Measurements from ENCODE around the gene DALRD3. TPM values are rescaled to one million over a fixed set of nuclear protein-coding genes. Genes with fewer than 3 reads are reported as not detected.

Gene DALRD3, protein sequence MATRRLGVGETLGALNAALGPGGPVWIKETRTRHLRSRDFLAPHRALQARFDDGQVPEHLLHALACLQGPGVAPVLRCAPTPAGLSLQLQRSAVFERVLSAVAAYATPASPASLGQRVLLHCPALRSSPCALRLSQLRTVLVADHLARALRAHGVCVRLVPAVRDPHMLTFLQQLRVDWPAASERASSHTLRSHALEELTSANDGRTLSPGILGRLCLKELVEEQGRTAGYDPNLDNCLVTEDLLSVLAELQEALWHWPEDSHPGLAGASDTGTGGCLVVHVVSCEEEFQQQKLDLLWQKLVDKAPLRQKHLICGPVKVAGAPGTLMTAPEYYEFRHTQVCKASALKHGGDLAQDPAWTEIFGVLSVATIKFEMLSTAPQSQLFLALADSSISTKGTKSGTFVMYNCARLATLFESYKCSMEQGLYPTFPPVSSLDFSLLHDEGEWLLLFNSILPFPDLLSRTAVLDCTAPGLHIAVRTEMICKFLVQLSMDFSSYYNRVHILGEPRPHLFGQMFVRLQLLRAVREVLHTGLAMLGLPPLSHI
- polyA plus RNA-seq (ENCODE audit: insufficient read length in 3 of 3) = 10 to 100 TPM; 73.0 to 79.2 (median 77.4) TPM
- long read RNA-seq, donor 1, transcript DALRD3-202 (12 exons, 1,739 nt) = major isoform, 9 of 318 reads
- long read RNA-seq, donor 1, partial matches to known transcripts = 309 of 318 reads
- long read RNA-seq, donor 1, other reads (novel, unspliced or antisense) = 0 of 318 reads
- long read RNA-seq, donor 2, partial matches to known transcripts = 67 of 259 reads
- long read RNA-seq, donor 2, other reads (novel, unspliced or antisense) = 186 of 259 reads
- long read RNA-seq, donor 3, partial matches to known transcripts = 155 of 178 reads
- long read RNA-seq, donor 3, other reads (novel, unspliced or antisense) = 20 of 178 reads
- long read RNA-seq, donor 4, transcript DALRD3-202 (12 exons, 1,739 nt) = major isoform, 9 of 286 reads
- long read RNA-seq, donor 4, partial matches to known transcripts = 244 of 286 reads
- long read RNA-seq, donor 4, other reads (novel, unspliced or antisense) = 33 of 286 reads
- long read RNA-seq, donor 5, partial matches to known transcripts = 35 of 141 reads
- long read RNA-seq, donor 5, other reads (novel, unspliced or antisense) = 100 of 141 reads
- long read RNA-seq, donor 6, transcript DALRD3-202 (12 exons, 1,739 nt) = major isoform, 5 of 22 reads
- long read RNA-seq, donor 6, partial matches to known transcripts = 13 of 22 reads
- long read RNA-seq, donor 6, other reads (novel, unspliced or antisense) = 0 of 22 reads
- long read RNA-seq, donor 7, transcript DALRD3-202 (12 exons, 1,739 nt) = major isoform, 9 of 9 reads
- long read RNA-seq, donor 7, partial matches to known transcripts = 0 of 9 reads
- long read RNA-seq, donor 7, other reads (novel, unspliced or antisense) = 0 of 9 reads
- long read RNA-seq, donor 8, partial matches to known transcripts = 0 of 1 reads
- long read RNA-seq, donor 8, other reads (novel, unspliced or antisense) = 0 of 1 reads
- long read RNA-seq, donor 9, transcript DALRD3-202 (12 exons, 1,739 nt) = major isoform, 6 of 532 reads
- long read RNA-seq, donor 9, partial matches to known transcripts = 491 of 532 reads
- long read RNA-seq, donor 9, other reads (novel, unspliced or antisense) = 33 of 532 reads
- long read RNA-seq, donor 10, transcript DALRD3-202 (12 exons, 1,739 nt) = major isoform, 6 of 245 reads
- long read RNA-seq, donor 10, partial matches to known transcripts = 67 of 245 reads
- long read RNA-seq, donor 10, other reads (novel, unspliced or antisense) = 170 of 245 reads
- long read RNA-seq, donor 11, transcript DALRD3-202 (12 exons, 1,739 nt) = major isoform, 8 of 9 reads
- long read RNA-seq, donor 11, partial matches to known transcripts = 0 of 9 reads
- long read RNA-seq, donor 11, other reads (novel, unspliced or antisense) = 0 of 9 reads
- long read RNA-seq, donor 12, transcript DALRD3-202 (12 exons, 1,739 nt) = major isoform, 13 of 296 reads
- long read RNA-seq, donor 12, partial matches to known transcripts = 282 of 296 reads
- long read RNA-seq, donor 12, other reads (novel, unspliced or antisense) = 0 of 296 reads
- long read RNA-seq, donor 13, partial matches to known transcripts = 406 of 430 reads
- long read RNA-seq, donor 13, other reads (novel, unspliced or antisense) = 20 of 430 reads
- long read RNA-seq, donor 14 = 0 reads
- long read RNA-seq, donor 15, partial matches to known transcripts = 0 of 5 reads
- long read RNA-seq, donor 15, other reads (novel, unspliced or antisense) = 0 of 5 reads
- long read RNA-seq, donor 16, transcript DALRD3-202 (12 exons, 1,739 nt) = major isoform, 6 of 260 reads
- long read RNA-seq, donor 16, partial matches to known transcripts = 216 of 260 reads
- long read RNA-seq, donor 16, other reads (novel, unspliced or antisense) = 35 of 260 reads

DNA sequence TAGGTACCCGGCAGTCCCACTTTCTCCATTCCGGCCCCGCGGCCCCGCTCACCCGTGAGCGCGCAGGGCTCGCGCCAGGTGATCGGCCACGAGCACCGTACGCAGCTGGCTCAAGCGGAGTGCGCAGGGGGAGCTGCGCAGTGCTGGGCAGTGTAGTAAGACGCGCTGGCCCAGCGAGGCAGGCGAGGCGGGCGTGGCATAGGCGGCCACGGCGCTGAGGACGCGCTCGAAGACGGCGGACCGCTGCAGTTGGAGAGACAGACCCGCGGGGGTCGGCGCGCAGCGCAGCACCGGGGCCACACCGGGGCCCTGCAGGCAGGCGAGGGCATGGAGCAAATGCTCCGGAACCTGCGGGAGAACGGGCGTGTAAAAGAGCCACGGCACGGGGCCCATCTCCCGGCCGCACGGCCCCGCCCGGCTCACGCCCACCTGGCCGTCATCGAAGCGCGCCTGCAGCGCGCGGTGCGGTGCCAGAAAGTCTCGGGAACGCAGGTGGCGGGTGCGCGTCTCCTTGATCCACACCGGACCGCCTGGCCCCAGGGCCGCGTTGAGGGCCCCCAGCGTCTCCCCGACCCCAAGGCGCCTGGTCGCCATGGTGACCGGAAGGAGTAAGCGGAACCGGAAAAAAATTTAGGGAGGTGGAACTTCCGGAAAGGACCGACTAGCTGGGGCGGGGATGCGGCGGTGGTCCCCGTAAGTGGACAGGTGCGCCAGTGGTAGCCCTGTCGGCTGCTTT is at the start of gene DALRD3:
TSS of gene DALRD3 (minus strand) at position 610 of the 736 bp plus-strand sequence. CDS start at position 594, 16 bp downstream.
- peak; percentile 75 for DNase-seq

DNA sequence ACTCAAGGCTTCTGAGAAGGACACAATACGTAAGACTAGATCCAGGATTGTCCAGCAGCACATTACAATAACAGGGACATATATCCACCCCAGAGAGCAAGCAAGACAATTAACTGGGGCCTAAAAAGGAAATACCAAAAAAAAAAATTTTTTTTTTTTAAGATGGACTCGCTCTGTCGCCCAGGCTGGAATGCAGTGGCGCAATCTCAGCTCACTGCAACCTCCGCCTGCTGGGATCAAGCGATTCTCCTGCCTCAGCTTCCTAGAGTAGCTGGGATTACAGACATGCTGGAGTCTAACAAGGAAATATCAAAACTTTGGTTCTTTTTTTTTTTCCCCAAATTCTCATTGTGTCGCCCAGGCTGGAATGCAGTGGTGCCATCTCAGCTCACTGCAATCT is 39.6 kb upstream of the DALRD3 start:
- no peak for DNase-seq

DNA sequence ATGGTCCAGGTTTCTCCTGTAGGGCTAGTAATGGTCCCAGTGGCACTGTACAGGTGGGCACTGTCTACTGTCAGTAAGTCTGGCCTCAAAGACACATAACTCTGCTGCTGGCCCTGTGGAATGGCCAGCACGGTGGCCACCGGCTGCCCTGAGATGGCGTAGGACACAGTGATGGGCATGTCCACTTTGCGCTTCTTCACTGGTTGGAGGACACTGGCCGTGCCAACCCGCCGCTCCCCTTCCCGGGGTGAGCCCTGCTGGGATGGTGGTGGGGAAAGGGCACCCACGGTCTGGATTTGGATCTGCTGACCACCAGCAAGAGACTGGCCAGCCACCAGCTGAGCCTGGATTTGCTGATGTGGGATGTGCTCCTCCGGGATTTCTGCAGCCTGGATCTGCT is 38.9 kb upstream of the DALRD3 start:
- no peak for DNase-seq

DNA sequence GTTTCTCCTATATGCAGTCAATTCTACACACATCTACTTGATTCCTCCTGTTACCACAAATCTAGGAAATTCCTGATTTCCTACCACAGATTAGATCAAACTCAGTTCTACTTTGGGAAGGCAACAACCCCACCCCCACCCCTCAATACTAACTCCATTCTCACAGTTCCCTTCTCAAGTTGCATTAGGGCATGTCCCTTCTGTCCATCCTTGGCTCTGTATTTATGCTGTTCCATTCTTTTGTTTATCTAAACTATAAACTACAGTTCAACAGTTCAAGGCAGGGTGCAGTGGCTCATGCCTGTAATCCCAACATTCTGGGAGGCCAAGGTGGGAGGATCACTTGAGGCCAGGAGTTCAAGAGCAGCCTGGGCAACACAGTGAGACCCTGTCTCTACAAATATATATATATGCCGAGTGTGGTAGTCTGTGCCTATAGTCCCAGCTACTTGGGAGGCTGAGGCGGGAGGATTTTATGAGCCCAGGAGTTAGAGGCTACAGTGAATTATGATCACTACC is 36.0 kb upstream of the DALRD3 start:
- DNase-seq = no peak

DNA sequence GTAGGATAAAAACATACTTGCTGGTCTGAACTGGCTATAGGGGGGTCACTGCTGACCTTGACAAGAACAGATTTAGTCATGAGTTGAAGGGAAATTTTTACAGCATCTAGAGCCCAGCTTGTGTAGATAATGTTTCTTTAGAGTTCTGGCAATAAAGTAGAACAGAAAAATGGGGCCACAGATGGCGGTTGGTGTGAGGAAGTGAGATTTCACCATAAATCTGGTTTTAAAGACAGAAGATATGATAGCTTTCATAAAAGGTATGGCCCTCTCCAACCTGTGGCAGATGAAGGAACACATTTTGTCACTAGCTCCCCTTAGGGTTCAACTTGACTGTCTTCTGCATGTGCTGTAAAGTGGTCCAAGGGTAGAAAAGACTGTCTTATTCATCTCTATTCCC is 35.2 kb upstream of the DALRD3 start:
- DNase-seq = no peak

DNA sequence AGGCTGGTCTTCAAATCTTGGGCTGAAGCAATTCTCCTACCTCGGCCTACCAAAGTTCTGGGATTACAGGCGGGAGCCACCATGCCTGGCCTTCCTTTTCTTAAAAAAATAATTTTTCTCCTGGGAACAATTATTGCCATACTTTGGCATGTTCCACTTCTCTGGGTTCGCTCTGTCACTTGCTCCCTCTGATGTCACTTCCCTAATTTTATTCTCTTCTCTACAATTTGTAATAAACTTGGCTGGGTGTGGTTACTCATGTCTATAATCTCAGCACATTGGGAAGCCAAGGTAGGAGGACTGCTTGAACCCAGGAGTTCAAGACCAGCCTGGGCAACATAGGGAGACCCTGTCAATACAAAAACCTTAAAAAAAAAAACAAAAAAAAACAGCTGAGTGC is 16.9 kb upstream of the DALRD3 start:
- no peak for DNase-seq

DNA sequence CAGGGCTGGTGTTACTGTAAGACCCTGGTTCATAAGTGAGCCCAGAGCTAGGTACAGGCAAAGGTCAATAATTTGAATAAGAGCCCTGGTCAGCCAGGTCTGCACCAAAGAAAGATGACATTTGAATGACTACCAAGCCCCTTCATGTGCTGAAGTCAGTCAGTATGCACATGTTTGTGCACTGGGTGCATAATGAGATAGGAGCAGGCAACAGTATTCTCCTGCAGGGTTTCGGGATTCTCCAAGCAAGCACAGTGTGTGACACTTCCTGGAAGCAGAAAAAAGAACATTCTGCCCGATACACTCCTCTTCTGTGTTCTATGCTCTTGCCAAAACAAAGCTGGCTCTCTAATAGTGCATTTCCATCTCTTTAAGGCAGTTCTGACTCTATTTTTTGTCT is 16.3 kb upstream of the DALRD3 start:
- no peak for DNase-seq

DNA sequence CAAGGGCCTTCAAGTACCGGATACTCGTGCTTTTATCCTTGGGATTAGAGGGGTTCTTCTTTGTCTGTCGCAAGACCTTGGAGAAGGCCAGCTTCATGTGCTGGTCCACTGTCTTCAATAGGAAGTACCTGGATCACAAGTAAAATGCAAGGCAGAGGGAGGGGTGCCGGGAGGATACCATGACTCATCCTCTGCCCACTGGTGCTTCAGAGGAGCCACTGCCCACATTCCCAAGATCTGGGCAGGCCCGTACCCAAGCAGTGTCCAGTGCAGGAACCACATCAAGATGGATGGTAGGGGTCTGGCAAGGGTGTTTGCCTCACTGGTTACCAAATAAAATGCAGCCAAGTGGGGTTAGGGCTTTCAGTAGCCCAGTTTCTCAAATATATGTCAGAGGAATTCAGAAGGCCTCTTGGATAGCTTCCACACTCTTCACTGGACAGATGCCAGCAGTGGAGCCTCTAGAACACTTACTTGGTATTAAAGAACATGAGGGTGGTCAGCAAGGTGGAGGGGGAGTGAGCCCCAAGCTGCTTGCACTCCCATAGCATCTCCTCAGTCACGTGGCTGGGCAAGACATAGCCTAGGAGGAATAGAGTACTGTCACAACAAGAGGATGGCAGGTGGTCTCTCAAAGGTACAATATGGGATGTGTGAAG is 14.4 kb upstream of the DALRD3 start:
- no peak for DNase-seq

DNA sequence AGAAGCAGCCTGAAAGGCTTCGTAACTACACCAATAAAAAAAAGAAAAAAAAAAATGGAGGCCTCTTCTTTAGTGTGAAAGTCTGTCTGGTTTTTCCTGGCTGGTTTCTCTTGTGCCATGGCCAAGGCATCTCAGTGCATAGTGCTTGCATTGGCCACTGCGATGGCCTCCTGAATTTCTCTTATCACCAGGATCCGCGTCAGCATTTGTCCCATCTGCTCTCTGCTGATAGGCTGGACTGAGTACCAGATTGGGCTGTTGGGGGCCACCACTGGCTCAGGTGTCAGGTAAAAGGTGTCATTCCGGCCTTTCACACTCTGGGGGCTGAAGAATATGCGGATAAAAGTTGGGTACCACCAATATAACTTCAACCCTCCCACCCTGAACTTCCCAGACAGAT is 11.9 kb upstream of the DALRD3 start:
- DNase-seq = no peak

DNA sequence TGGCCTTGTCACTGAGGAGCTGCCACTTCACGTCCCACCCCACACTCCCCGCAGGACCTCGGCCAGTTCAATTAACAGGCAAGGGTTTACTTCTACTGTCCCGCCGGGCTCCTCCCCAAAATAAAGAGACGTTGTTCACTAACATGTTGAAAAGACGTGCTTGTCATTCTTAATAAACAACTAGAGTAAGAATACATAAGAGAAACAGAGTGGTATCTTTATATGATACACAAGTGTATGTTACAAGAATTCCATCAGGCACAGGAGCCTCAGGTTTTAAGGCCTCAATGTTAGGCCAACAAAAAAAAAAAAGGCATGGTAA is 11.1 kb upstream of the DALRD3 start:
- no peak for DNase-seq

DNA sequence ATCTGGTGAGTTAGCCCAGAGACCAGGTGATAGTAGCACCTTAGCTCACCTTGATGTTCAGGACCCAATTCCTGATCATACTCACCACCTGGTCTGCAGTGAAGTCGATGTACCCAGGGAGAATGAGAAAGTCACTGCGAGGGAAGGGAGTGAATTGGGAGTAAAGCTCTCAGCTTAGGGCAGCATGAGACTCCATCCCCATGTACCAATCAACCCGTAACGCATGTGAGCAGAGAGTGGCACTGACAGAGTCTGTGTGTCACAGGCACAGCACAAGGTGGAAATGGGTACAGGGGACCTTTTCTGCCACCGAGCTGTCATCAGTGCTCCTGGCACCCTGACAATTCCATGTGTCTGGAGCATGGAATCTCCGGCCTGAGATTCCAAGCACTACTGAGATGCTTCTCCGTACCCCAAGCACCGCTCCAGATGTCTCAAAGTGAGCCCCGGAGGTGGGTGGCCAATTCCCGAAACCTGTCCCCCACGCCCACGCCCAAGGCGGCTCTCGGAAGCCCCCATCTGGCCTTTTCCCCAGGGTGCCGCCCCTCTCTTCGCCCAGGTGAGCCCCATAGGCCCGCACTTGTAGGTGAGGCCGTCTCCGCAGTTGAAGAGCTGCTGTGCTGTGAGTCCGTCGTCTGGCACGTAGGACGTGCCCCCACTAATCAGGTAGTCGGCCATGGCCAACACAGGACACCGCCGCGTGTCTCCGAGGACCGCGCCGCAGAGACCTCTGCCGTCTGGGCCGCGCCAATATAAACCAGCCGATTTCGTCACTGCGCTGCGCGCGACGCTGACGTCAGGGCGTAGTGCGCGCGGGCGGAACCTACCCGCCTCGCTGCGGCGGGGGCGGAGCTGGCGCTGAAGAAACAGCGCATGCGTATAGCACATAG is 10.5 kb upstream of the DALRD3 start, which contains the start of gene IMPDH2:
TSS of gene IMPDH2 (minus strand) at position 726 of the 890 bp plus-strand sequence. CDS start at position 678, 48 bp downstream.
- DNase-seq = peak; percentile 93

DNA sequence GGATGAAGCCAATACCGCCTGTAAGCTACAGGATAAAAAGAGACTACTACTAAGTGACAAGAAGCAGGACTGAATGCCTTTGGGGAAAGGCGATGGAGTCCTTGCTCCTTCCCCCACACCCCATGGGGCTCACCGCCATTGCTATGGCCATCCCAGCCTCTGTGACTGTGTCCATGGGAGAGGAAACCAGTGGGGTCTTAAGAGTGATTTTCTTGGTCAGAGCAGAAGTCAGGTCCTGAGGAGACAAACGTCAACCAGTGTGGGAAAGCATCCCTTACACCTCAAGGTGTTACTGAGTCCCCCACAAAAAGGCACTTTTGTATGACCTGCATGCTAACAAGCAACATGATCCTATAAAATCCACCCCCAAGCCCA is 9.9 kb upstream of the DALRD3 start:
- no peak for DNase-seq

DNA sequence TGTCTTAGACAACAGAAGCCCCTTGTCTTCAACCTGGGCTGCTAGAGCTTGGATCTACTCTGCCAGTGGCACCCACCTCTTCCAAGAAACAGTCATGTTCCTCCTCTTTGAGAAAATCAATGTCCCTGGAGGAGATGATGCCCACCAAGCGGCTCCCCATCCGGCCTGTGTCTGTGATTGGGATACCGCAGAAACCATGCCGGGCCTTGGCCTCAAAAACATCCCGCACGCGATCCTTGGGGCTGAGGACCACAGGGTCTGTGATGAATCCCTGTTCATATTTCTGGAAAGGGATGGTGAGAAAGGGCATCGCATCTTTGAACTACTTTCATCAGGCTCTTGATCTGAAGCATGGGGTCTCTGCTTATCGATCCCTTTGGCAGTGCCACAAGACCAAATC is 9.3 kb upstream of the DALRD3 start:
- no peak for DNase-seq

DNA sequence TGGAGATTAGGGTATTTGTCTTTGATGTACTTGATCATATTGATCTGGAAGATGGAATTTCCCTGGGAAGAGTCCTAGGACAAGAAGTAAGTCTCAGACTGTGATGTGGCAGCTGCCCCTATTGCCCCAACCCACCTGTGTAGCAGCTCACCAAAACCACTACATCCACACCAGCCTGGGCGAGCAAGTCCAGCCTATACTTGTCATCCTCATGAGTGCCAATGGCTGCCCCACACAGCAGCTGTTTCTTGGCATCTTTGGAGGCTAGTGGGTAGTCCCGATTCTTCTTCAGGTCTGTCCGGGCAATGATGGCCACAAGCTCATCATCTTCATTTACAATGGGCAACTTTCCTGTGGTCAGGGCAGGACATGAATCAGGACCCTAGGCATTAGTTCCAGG is 8.2 kb upstream of the DALRD3 start:
- no peak for DNase-seq

DNA sequence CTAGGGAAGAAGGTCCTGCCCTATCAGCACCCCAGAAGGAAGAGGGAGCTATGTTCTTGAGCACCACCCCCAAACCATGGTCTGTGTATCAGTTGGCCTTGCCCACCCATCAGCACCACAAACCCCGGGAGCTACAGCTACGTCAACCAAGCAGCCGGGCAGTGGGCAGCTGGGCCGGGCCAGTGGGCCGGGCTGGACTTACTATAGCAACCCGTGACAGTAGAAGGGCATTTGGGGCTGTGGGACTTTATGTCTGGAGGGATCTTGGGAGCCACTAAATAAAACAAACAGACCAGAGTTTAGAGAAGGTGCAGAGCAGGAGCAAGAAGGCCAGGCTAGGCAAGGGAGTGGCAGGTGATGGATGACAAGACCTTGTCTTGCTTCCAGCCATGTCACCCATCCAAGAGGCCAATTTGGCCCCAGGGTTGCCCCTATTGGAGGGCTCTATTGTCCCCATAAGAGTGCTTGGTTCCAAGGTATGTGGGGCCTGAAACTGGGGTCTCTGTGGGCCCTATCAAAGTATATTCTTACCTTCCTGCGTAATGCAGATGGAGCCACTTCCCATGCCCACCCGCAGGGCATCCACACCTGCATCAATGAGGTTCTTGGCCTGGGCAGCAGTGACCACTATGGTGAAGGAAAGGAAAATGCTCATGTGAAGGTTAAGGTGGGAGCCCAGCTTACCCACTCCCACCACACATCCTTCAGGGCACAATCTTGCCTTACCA is 7.6 kb upstream of the DALRD3 start:
- DNase-seq = no peak
